Measurements from ENCODE around the gene PGAM2. TPM values are rescaled to one million over a fixed set of nuclear protein-coding genes. Genes with fewer than 3 reads are reported as not detected.

PGAM2 gene
- total and polyA plus RNA-seq, 2 experiments from 2014 or later = 148 to 165 TPM

DNA sequence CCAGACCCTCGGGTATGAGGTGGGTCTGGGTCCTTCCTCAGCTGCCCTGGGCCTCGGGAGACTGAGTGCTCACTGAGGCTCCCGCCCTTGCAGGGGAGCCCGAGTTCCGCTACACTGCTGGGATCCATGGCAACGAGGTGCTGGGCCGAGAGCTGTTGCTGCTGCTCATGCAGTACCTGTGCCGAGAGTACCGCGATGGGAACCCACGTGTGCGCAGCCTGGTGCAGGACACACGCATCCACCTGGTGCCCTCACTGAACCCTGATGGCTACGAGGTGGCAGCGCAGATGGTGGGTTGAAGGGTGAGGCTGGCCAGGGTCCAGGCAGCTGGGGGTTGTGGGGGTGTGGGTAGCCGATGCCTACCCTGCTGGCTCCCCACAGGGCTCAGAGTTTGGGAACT, 46.4 kb upstream of the PGAM2 start:
- Histone ChIP-seq H3K27me3 (no peaks in the 10 kb centered on the region), H3K9me3 (ENCODE audit: low read depth) (no peaks in the 10 kb centered on the region), H3K4me1 (ENCODE audit: low read depth) (no peaks in the 10 kb centered on the region), H3K4me3 (no peak overlapping the region), H3K27ac (no peak overlapping the region), H3K36me3 (peaks cover 31% of the 10 kb centered on the region)
- no peak for DNase-seq (ENCODE audit: low read depth in 1 of 2, low spot score in 1 of 2)
- TF ChIP-seq, protein P1, sequence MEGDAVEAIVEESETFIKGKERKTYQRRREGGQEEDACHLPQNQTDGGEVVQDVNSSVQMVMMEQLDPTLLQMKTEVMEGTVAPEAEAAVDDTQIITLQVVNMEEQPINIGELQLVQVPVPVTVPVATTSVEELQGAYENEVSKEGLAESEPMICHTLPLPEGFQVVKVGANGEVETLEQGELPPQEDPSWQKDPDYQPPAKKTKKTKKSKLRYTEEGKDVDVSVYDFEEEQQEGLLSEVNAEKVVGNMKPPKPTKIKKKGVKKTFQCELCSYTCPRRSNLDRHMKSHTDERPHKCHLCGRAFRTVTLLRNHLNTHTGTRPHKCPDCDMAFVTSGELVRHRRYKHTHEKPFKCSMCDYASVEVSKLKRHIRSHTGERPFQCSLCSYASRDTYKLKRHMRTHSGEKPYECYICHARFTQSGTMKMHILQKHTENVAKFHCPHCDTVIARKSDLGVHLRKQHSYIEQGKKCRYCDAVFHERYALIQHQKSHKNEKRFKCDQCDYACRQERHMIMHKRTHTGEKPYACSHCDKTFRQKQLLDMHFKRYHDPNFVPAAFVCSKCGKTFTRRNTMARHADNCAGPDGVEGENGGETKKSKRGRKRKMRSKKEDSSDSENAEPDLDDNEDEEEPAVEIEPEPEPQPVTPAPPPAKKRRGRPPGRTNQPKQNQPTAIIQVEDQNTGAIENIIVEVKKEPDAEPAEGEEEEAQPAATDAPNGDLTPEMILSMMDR (IDR thresholded peaks at IDR 0.05; ENCODE audit: low read depth, low read length) = no peak

DNA sequence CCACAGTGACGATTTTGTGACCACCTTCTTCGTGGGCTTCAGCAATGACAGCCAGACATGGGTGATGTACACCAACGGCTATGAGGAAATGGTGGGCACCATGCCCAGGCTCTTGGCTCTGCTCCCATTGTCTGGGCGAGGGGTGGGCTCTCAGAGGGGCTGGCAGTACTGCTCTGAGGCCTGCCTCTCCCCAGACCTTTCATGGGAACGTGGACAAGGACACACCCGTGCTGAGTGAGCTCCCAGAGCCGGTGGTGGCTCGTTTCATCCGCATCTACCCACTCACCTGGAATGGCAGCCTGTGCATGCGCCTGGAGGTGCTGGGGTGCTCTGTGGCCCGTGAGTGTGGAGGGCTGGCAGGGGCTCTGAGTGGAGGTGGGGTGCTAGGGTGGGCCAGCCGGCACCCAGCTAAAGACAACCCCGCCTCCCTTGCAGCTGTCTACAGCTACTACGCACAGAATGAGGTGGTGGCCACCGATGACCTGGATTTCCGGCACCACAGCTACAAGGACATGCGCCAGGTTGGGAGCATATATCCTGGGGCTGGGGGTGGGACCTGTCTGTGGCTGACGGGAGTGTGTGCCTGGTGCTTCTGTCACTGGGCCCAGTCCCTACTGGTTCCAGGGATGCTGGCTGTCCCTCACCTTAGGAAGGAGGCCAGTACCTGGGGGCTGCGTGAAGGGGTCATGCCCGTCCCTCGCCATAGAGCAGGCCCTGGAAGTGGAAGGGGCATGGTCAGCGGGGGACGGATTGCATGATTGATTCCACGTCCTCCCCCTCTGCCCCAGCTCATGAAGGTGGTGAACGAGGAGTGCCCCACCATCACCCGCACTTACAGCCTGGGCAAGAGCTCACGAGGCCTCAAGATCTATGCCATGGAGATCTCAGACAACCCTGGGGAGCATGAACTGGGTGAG, 45.6 kb upstream of the PGAM2 start:
- Histone ChIP-seq H3K4me3 (no peak overlapping the region), H3K9me3 (ENCODE audit: low read depth) (no peaks in the 10 kb centered on the region), H3K4me1 (ENCODE audit: low read depth) (no peaks in the 10 kb centered on the region), H3K27ac (no peak overlapping the region), H3K27me3 (no peaks in the 10 kb centered on the region), H3K36me3 (peaks cover 31% of the 10 kb centered on the region)
- DNase-seq (ENCODE audit: low read depth in 1 of 2, low spot score in 1 of 2) = no peak
- TF ChIP-seq, protein P1 (IDR thresholded peaks at IDR 0.05; ENCODE audit: low read depth, low read length) = no peak

DNA sequence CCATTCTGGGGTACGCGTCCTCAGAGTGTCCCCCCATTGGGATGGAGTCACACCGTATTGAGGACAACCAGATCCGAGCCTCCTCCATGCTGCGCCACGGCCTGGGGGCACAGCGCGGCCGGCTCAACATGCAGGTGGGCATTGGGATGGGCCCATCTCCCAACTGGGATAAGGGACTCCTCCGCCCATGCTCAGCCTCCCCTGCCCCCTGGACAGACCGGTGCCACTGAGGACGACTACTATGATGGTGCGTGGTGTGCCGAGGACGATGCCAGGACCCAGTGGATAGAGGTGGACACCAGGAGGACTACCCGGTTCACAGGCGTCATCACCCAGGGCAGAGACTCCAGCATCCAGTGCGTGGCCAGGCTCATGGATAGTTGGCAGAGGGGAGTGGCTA, 44.6 kb upstream of the PGAM2 start:
- Histone ChIP-seq H3K4me1 (ENCODE audit: low read depth) (no peaks in the 10 kb centered on the region), H3K27me3 (no peaks in the 10 kb centered on the region), H3K36me3 (peaks cover 26% of the 10 kb centered on the region), H3K9me3 (ENCODE audit: low read depth) (no peaks in the 10 kb centered on the region), H3K27ac (no peak overlapping the region), H3K4me3 (no peak overlapping the region)
- TF ChIP-seq, protein P1 (IDR thresholded peaks at IDR 0.05; ENCODE audit: low read depth, low read length) = no peak
- no peak for DNase-seq (ENCODE audit: low read depth in 1 of 2, low spot score in 1 of 2)

DNA sequence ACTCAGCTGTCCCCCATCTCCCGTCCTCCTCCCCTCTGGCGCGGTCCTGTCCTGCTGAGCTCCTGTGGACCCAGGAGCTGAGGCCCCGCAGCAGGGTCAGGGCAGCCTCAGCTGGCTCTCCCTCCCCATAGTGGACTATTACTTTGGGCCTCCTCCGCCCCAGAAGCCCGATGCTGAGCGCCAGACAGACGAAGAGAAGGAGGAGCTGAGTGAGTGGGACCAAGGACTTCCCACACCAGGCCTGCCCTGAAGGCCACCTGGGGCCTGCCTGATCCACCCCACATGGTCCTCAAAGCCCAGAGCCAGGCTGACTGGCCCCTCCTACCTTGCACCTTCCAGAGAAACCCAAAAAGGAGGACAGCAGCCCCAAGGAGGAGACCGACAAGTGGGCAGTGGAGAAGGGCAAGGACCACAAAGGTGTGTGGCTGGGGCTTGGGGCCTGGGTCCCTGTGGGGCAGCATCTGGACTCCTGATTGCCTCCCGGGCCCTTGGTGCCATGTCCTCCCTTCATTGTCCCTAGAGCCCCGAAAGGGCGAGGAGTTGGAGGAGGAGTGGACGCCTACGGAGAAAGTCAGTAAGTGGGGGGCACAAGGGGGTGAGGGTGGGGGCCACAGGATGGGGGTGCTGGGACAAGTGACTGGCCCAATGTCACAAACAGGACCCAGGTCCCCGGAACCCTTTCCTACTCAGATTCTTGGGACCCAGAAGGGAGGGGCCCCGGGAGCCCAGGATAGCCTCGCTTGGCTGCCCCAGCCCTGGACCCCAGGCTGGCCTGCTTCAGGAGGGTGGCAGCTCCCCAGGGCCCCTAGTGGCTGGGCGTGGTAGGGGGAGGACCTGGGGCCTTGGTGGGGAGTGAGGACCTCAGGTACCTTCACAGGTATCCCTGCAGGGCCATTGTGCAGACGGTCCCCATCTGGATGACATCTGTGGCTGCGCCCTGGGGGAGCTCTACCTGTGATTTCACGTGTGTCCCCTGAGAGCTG, 43.7 kb upstream of the PGAM2 start:
- Histone ChIP-seq H3K9me3 (ENCODE audit: low read depth) (no peaks in the 10 kb centered on the region), H3K4me3 (no peak overlapping the region), H3K36me3 (peaks cover 18% of the 10 kb centered on the region), H3K27ac (no peak overlapping the region), H3K4me1 (ENCODE audit: low read depth) (no peaks in the 10 kb centered on the region), H3K27me3 (no peaks in the 10 kb centered on the region)
- TF ChIP-seq, protein P1 (IDR thresholded peaks at IDR 0.05; ENCODE audit: low read depth, low read length) = no peak
- DNase-seq (ENCODE audit: low read depth in 1 of 2, low spot score in 1 of 2) = no peak

- no peak for DNase-seq (ENCODE audit: low read depth in 1 of 2, low spot score in 1 of 2)
- TF ChIP-seq, protein P1 (IDR thresholded peaks at IDR 0.05; ENCODE audit: low read depth, low read length) = no peak
- Histone ChIP-seq H3K27ac (no peak overlapping the region), H3K4me3 (no peak overlapping the region), H3K27me3 (no peaks in the 10 kb centered on the region), H3K36me3 (peaks cover 18% of the 10 kb centered on the region), H3K9me3 (ENCODE audit: low read depth) (no peaks in the 10 kb centered on the region), H3K4me1 (ENCODE audit: low read depth) (no peaks in the 10 kb centered on the region)
Measured at GRCh38 chr7:44107961-44108767, 42.8 kb upstream of the PGAM2 start.

Data from cardiac muscle cell (in vitro differentiated cells and primary cell).